H1 (cell line): Measurements from ENCODE around the gene ZAP70. TPM values are rescaled to one million over a fixed set of nuclear protein-coding genes. Genes with fewer than 3 reads are reported as not detected.

Experiments
- CTCF ChIA-PET: fragments of 300-600 bp; sonication (Branson Sonifier 250); formaldehyde crosslinking; loops from one replicate; lab custom pipeline; 2021; ENCODE audit not compliant: partially characterized antibody; lab: Charles Lee
- POLR2A ChIA-PET: fragments of 300-600 bp; sonication (Branson Sonifier 250); formaldehyde crosslinking; loops from one replicate; lab custom pipeline; 2021; ENCODE audit warnings: inconsistent platforms; ENCODE audit not compliant: partially characterized antibody; lab: Charles Lee
- DNase-seq, 2 experiments: peaks; one replicate each; pipeline versions ENCODE4 v3.0.0 to v3.0.0-alpha.2; 2010 to 2022; ENCODE audit warnings: low spot score in 2 of 2, low read depth in 1 of 2, mixed read lengths in 1 of 2
- FAIRE-seq: peaks from 2 replicates; lab custom pipeline; 2011; peaks lifted over from hg19 to GRCh38; lab: Jason Lieb, UNC
- H2AFZ ChIP-seq: 2 replicates; pipeline ENCODE4 v1.8.1; 2012; ENCODE audit warnings: low read length, inconsistent platforms
- H2AK5ac ChIP-seq: 2 replicates; pipeline ENCODE4 v1.6.1; 2013; ENCODE audit warnings: low read depth, low read length
- H2BK120ac ChIP-seq: replicated peaks from 2 replicates; pipeline ENCODE3; 2013; ENCODE audit warnings: low read depth, low read length, inconsistent platforms
- H2BK12ac ChIP-seq: 2 replicates; pipeline ENCODE4 v1.6.1; 2013; ENCODE audit warnings: low read depth, low read length
- H2BK15ac ChIP-seq: 2 replicates; pipeline ENCODE4 v1.6.1; 2013; ENCODE audit warnings: low read length
- H2BK20ac ChIP-seq: 2 replicates; pipeline ENCODE4 v1.6.1; 2013; ENCODE audit warnings: low read length
- H2BK5ac ChIP-seq: 2 replicates; pipeline ENCODE4 v1.6.1; 2013; ENCODE audit warnings: low read depth, low read length
- H3K14ac ChIP-seq: 2 replicates; pipeline ENCODE4 v1.6.1; 2013; ENCODE audit warnings: inconsistent platforms; ENCODE audit not compliant: insufficient read length
- H3K18ac ChIP-seq: 2 replicates; pipeline ENCODE4 v1.6.1; 2013; ENCODE audit warnings: low read length; ENCODE audit errors: extremely low read depth
- H3K23ac ChIP-seq: 2 replicates; pipeline ENCODE4 v1.6.1; 2013; ENCODE audit warnings: inconsistent platforms; ENCODE audit not compliant: insufficient read length
- H3K23me2 ChIP-seq: 2 replicates; pipeline ENCODE4 v1.6.1; 2013; ENCODE audit warnings: low read depth, low read length
- H3K27ac ChIP-seq: 2 replicates; pipeline ENCODE4 v1.6.1; 2011; ENCODE audit warnings: low read depth, low read length, inconsistent platforms
- H3K27me3 ChIP-seq, 4 experiments: replicated peaks in 1 of 4; 1 replicate in 1 of 4; 2 replicates in 3 of 4; pipeline versions ENCODE4 v1.6.1 to v1.8.1; 2011 to 2013; ENCODE audit warnings: low read length in 3 of 4, mild to moderate bottlenecking in 3 of 4, inconsistent platforms in 2 of 4, mixed read lengths in 2 of 4, moderate library complexity in 1 of 4; ENCODE audit not compliant: control insufficient read depth in 3 of 4, insufficient read depth in 3 of 4; ENCODE audit errors: extremely low read depth in 1 of 4
- H3K36me3 ChIP-seq, 4 experiments: 2 replicates each; pipeline versions ENCODE4 v1.6.1 to v1.8.1; 2011 to 2013; ENCODE audit warnings: mild to moderate bottlenecking in 4 of 4, low read length in 3 of 4, moderate library complexity in 2 of 4, control low read depth in 1 of 4, inconsistent platforms in 1 of 4; ENCODE audit not compliant: insufficient read depth in 4 of 4, control insufficient read depth in 2 of 4
- H3K4ac ChIP-seq: replicated peaks from 2 replicates; pipeline ENCODE3; 2013; ENCODE audit warnings: low read length, low read depth, mixed read lengths, inconsistent platforms; ENCODE audit not compliant: insufficient read length
- H3K4me1 ChIP-seq, 4 experiments: replicated peaks in 1 of 4; 1 replicate in 1 of 4; 2 replicates in 3 of 4; pipeline versions ENCODE4 v1.6.1 to v1.8.1; 2011 to 2013; ENCODE audit warnings: low read length in 3 of 4, inconsistent platforms in 2 of 4, mixed read lengths in 1 of 4; ENCODE audit not compliant: insufficient read depth in 4 of 4, control insufficient read depth in 3 of 4
- H3K4me2 ChIP-seq, 2 experiments: 2 replicates each; pipeline versions ENCODE4 v1.6.1 to v1.8.1; 2011 to 2013; ENCODE audit warnings: low read depth in 2 of 2, low read length in 2 of 2, control low read depth in 1 of 2, inconsistent platforms in 1 of 2, mild to moderate bottlenecking in 1 of 2; ENCODE audit not compliant: insufficient read depth in 1 of 2
- H3K4me3 ChIP-seq, 4 experiments: fragments of 200-600, 300-600 bp in 1 of 4; sonication (generic), shearing (Covaris generic), sonication (Bioruptor Twin) in 1 of 4; 2 replicates each; pipeline versions ENCODE4 v1.5.1 to v1.8.1; 2011 to 2016; ENCODE audit warnings: low read length in 4 of 4, low read depth in 3 of 4, control low read depth in 2 of 4, inconsistent platforms in 2 of 4, mild to moderate bottlenecking in 2 of 4, mixed read lengths in 1 of 4, moderate library complexity in 1 of 4; ENCODE audit not compliant: insufficient read depth in 2 of 4; ENCODE audit errors: extremely low read depth in 1 of 4
- H3K56ac ChIP-seq: replicated peaks from 2 replicates; pipeline ENCODE3; 2013; ENCODE audit warnings: low read depth, mild to moderate bottlenecking, mixed read lengths, low read length, inconsistent platforms; ENCODE audit not compliant: insufficient read length
- H3K79me1 ChIP-seq: 2 replicates; pipeline ENCODE4 v1.6.1; 2013; ENCODE audit warnings: low read depth, low read length, control low read depth
- H3K79me2 ChIP-seq, 2 experiments: 2 replicates each; pipeline versions ENCODE4 v1.6.1 to v1.8.1; 2012 to 2013; ENCODE audit warnings: low read length in 2 of 2, mild to moderate bottlenecking in 2 of 2, inconsistent platforms in 1 of 2; ENCODE audit not compliant: insufficient read depth in 2 of 2, control insufficient read depth in 1 of 2
- H3K9ac ChIP-seq, 4 experiments: replicated peaks in 1 of 4; 1 replicate in 1 of 4; 2 replicates in 3 of 4; pipeline versions ENCODE4 v1.6.1 to v1.8.1; 2011 to 2013; ENCODE audit warnings: low read depth in 3 of 4, low read length in 3 of 4, control low read depth in 2 of 4, mild to moderate bottlenecking in 2 of 4, moderate library complexity in 2 of 4, inconsistent platforms in 1 of 4; ENCODE audit errors: extremely low read depth in 1 of 4
- H3K9me3 ChIP-seq, 2 experiments: 2 replicates each; pipeline versions ENCODE4 v1.6.1 to v1.8.1; 2012 to 2013; ENCODE audit warnings: mild to moderate bottlenecking in 2 of 2, moderate library complexity in 2 of 2, control low read depth in 1 of 2, inconsistent platforms in 1 of 2, low read depth in 1 of 2, low read length in 1 of 2, mixed read lengths in 1 of 2; ENCODE audit not compliant: insufficient read depth in 2 of 2
- H4K20me1 ChIP-seq, 2 experiments: replicated peaks in 1 of 2; 2 replicates each; pipeline versions ENCODE3 to v1.8.1; 2011 to 2013; ENCODE audit warnings: inconsistent platforms in 2 of 2, low read length in 2 of 2, mild to moderate bottlenecking in 1 of 2; ENCODE audit not compliant: insufficient read depth in 2 of 2, control insufficient read depth in 1 of 2
- H4K5ac ChIP-seq: 2 replicates; pipeline ENCODE4 v1.6.1; 2013; ENCODE audit warnings: low read length, low read depth, mixed read lengths, inconsistent platforms; ENCODE audit not compliant: insufficient read length
- H4K8ac ChIP-seq: 2 replicates; pipeline ENCODE4 v1.8.0; 2013; ENCODE audit warnings: mild to moderate bottlenecking, moderate library complexity, low read length, inconsistent platforms; ENCODE audit not compliant: insufficient read depth; ENCODE audit errors: extremely low read depth
- H4K91ac ChIP-seq: replicated peaks from 2 replicates; pipeline ENCODE3; 2013; ENCODE audit warnings: low read length, mixed read lengths, inconsistent platforms; ENCODE audit not compliant: insufficient read length
- BRCA1 ChIP-seq: IDR thresholded peaks from 2 replicates; pipeline ENCODE4 v1.6.1; 2012; ENCODE audit warnings: low read depth, low read length, improper control_type of control experiment
- GABPA ChIP-seq: IDR thresholded peaks from 2 replicates; pipeline ENCODE4 v1.6.1; 2011; ENCODE audit warnings: mild to moderate bottlenecking, low read length, moderate library complexity, borderline replicate concordance; ENCODE audit not compliant: insufficient read depth
- KDM5A ChIP-seq: fragments of 200-600 bp; IDR thresholded peaks from 2 replicates; pipeline ENCODE4 v1.7.1; 2012; ENCODE audit warnings: mild to moderate bottlenecking, low read length, inconsistent platforms, mixed read lengths
- MAFK ChIP-seq: IDR thresholded peaks from 2 replicates; pipeline ENCODE4 v1.6.1; 2012; ENCODE audit warnings: low read depth, mild to moderate bottlenecking, improper control_type of control experiment, low read length
- PHF8 ChIP-seq: fragments of 200-600 bp; sonication (generic); conservative IDR thresholded peaks from 2 replicates; pipeline ENCODE4 v1.7.1; 2012; ENCODE audit warnings: low read depth, mild to moderate bottlenecking, inconsistent platforms, low read length, moderate library complexity
- RNF2 ChIP-seq: fragments of 200-900, 300-1000 bp; sonication (generic); IDR thresholded peaks from 2 replicates; pipeline ENCODE4 v1.7.1; 2016; ENCODE audit warnings: borderline replicate concordance, low read depth, mild to moderate bottlenecking, antibody characterized with exemption, low read length; ENCODE audit not compliant: poor library complexity, severe bottlenecking; ENCODE audit errors: missing control alignments
- SIRT6 ChIP-seq: IDR thresholded peaks from one replicate; pipeline ENCODE4 v1.7.1; 2012; ENCODE audit warnings: low read length, inconsistent platforms
- SP2 ChIP-seq: IDR thresholded peaks from 2 replicates; pipeline ENCODE4 v1.6.1; 2012; ENCODE audit warnings: mild to moderate bottlenecking, low read length, inconsistent platforms
- SRF ChIP-seq: IDR thresholded peaks from 2 replicates; pipeline ENCODE4 v1.6.1; 2011; ENCODE audit warnings: mild to moderate bottlenecking, low read depth, low read length, moderate library complexity
- TAF7 ChIP-seq: optimal IDR thresholded peaks from 2 replicates; pipeline ENCODE3; 2011; ENCODE audit warnings: low read depth, mild to moderate bottlenecking, inconsistent platforms, low read length, moderate library complexity, borderline replicate concordance
- TCF12 ChIP-seq: IDR thresholded peaks from 2 replicates; pipeline ENCODE4 v1.6.1; 2011; ENCODE audit warnings: low read depth, mild to moderate bottlenecking, low read length
- TEAD4 ChIP-seq: IDR thresholded peaks from 2 replicates; pipeline ENCODE4 v1.6.1; 2012; ENCODE audit warnings: low read depth, low read length, inconsistent platforms, mixed read lengths
- ZNF274 ChIP-seq: IDR thresholded peaks from 2 replicates; pipeline ENCODE4 v1.7.0; 2012; ENCODE audit warnings: low read length, borderline replicate concordance; ENCODE audit errors: extremely low read depth
- WGBS, 2 experiments: shearing (Covaris generic) in 1 of 2; methylation state at CpG; one replicate each; pipeline versions ENCODE4 v1.1.6 to v1.1.7; 2013 to 2015; ENCODE audit warnings: low lambda C conversion rate in 2 of 2, mixed read lengths in 2 of 2, inconsistent platforms in 1 of 2, low coverage in 1 of 2, missing lambda C conversion rate in 1 of 2; ENCODE audit not compliant: insufficient replicate concordance in 2 of 2, insufficient coverage in 1 of 2, insufficient read length in 1 of 2; ENCODE audit errors: extremely low coverage in 1 of 2, missing lambda C conversion rate in 1 of 2; 5-methylcytosine and 5-hydroxymethylcytosine counted together
- polyA plus RNA-seq, 7 experiments: library from polyadenylated mRNA; depleted of rRNA in 3 of 7; stranded (reverse) in 5 of 7; unstranded in 2 of 7; fragments of >200 nt in 5 of 7; fragments of 200-250 nt in 2 of 7; gene quantifications; 1 replicate in 5 of 7; 2 replicates in 1 of 7; 4 replicates in 1 of 7; pipeline versions ENCODE4 v1.2.1 to v1.2.3, GENCODE V29; 2011 to 2013; ENCODE audit warnings: missing spikeins in 2 of 7, mixed read lengths in 2 of 7
- total RNA-seq: library from RNA; stranded (reverse); fragmentation: NEBNext Ultra II Directional; extraction: Animal tissue kit (Norgen Biotek cat#: 25700); gene quantifications from 2 replicates; pipeline ENCODE4 v1.2.1, GENCODE V29; 2021
- TF ChIP-seq, protein P1 (sequence below): IDR thresholded peaks from 2 replicates; pipeline ENCODE4 v1.6.1; 2012; ENCODE audit warnings: inconsistent platforms

The ZAP70 gene
- total and polyA plus RNA-seq, 2 of the 8 experiments (the other 6 are each of a cell fraction or from before 2014, with no cell fraction given): 0.15 TPM; not detected in 1

GRCh38 chr2:97769308-97769707, 55.9 kb downstream of the ZAP70 start:
- H3K27me3 ChIP-seq: no peaks in the 10 kb centered on the region
- ChIA-PET POLR2A (no interaction called here), CTCF (interaction anchor here (0.6 to 3.2 kb wide), 5 partner anchors 18 to 619 kb away, joined by 3 to 17 read pairs (median 4); no protein-coding TSS in a partner anchor)
- H2BK15ac ChIP-seq: no peak overlapping the region
- DNase-seq (no peak), FAIRE-seq (no peak)
- no peak overlapping the region for H3K4me3 ChIP-seq
- WGBS, 2 experiments: 84% methylated on average over 3 of the region's 3 CpGs; no CpG with 5 or more reads in 1 of the 2 experiments
- no peak overlapping the region for H3K18ac ChIP-seq
- H2BK20ac ChIP-seq: no peak overlapping the region
- no peaks in the 10 kb centered on the region for H3K79me2 ChIP-seq
- no peak overlapping the region for H4K8ac ChIP-seq
- no peak overlapping the region for H2BK120ac ChIP-seq
- H2AFZ ChIP-seq: no peak overlapping the region
- no peak overlapping the region for H4K5ac ChIP-seq
- no peak overlapping the region for H3K9ac ChIP-seq
- H4K91ac ChIP-seq: no peak overlapping the region
- no peaks in the 10 kb centered on the region for H3K9me3 ChIP-seq
- H3K4ac ChIP-seq: no peak overlapping the region
- no peak overlapping the region for H3K23ac ChIP-seq
- H4K20me1 ChIP-seq: peaks cover 0 to 2% of the 10 kb centered on the region in 2 experiments
- no peak overlapping the region for H2AK5ac ChIP-seq
- H3K27ac ChIP-seq: no peak overlapping the region
- no peak overlapping the region for H3K14ac ChIP-seq
- no peaks in the 10 kb centered on the region for H3K23me2 ChIP-seq
- H3K36me3 ChIP-seq: peaks cover 0 to 9% (median 0%) of the 10 kb centered on the region in 4 experiments; a peak in 4 of 8 replicates
- H2BK12ac ChIP-seq: no peak overlapping the region
- H3K79me1 ChIP-seq: no peaks in the 10 kb centered on the region
- H3K4me2 ChIP-seq: no peak overlapping the region
- H3K4me1 ChIP-seq: peaks cover 0 to 13% (median 0%) of the 10 kb centered on the region in 4 experiments; a peak in 2 of 7 replicates
- H3K56ac ChIP-seq: no peak overlapping the region
- no peak overlapping the region for H2BK5ac ChIP-seq
- TF ChIP-seq TEAD4: no peak
- no peak for TF ChIP-seq KDM5A
- no peak for TF ChIP-seq SP2
- TF ChIP-seq SRF: no peak
- no peak for TF ChIP-seq MAFK
- TF ChIP-seq TCF12: no peak
- TF ChIP-seq BRCA1: no peak
- TF ChIP-seq, protein P1, sequence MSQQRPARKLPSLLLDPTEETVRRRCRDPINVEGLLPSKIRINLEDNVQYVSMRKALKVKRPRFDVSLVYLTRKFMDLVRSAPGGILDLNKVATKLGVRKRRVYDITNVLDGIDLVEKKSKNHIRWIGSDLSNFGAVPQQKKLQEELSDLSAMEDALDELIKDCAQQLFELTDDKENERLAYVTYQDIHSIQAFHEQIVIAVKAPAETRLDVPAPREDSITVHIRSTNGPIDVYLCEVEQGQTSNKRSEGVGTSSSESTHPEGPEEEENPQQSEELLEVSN: no peak
- TF ChIP-seq RNF2: no peak
- TF ChIP-seq PHF8: no peak
- TF ChIP-seq TAF7: no peak
- TF ChIP-seq GABPA: no peak
- TF ChIP-seq ZNF274: no peak
- no peak for TF ChIP-seq SIRT6
